Measurements from ENCODE around the gene GTF3C5. TPM values are rescaled to one million over a fixed set of nuclear protein-coding genes. Genes with fewer than 3 reads are reported as not detected.

The GTF3C5 gene
- total RNA-seq, 1 donor from 2014 or later = 77.9 TPM

DNA sequence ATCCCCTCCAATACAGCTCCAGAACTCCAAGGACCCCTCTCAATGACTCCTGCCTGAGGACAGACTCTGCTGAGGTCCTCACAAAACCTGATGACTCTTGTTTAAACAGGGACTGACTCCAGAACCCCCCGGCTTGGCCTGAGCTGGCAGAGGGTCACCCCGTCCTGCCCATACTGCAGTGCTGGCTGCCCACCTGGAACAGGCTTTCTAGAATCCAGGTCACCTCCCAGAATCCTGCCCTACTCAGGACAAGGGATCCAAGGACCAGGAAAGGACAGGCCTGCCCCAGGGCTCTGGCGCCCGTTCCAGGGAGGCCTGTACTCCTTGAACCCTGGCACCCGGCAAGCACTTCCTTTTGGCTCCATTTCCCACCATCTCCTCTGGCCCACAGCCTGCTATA, 68.1 kb downstream of the GTF3C5 start:
- H3F3A ChIP-seq (ENCODE audit: low read depth) = peaks cover 3% of the 10 kb centered on the region
- H3K9me3 ChIP-seq (ENCODE audit: low read depth) = peaks cover 4% of the 10 kb centered on the region
- no peak overlapping the region for H3K27ac Mint-ChIP-seq
- H3K4me3 ChIP-seq = no peak overlapping the region
- no peaks in the 10 kb centered on the region for H3K79me2 ChIP-seq (ENCODE audit: low read depth)
- peaks cover 12% of the 10 kb centered on the region for H3K36me3 ChIP-seq
- H3K9me3 Mint-ChIP-seq = peaks cover 28% of the 10 kb centered on the region
- H3K27me3 Mint-ChIP-seq (ENCODE audit: insufficient read depth, low read depth) = peaks cover 2% of the 10 kb centered on the region
- H3K4me2 ChIP-seq = no peak overlapping the region
- peaks cover 3% of the 10 kb centered on the region for H4K20me1 ChIP-seq (ENCODE audit: low read depth)
- no peak for DNase-seq (ENCODE audit: low spot score)
- H3K36me3 Mint-ChIP-seq = peaks cover 42% of the 10 kb centered on the region
- no peak overlapping the region for H3K4me3 Mint-ChIP-seq
- H3K4me1 ChIP-seq = no peaks in the 10 kb centered on the region
- H2AFZ ChIP-seq (replicated peaks) = no peak overlapping the region
- no peak overlapping the region for H3K9ac ChIP-seq
- H3K27ac ChIP-seq = no peak overlapping the region
- TF ChIP-seq EZH2phosphoT487 (IDR thresholded peaks at IDR 0.05) (no peak), EZH2 (IDR thresholded peaks at IDR 0.05) (no peak)
- TF ChIP-seq, protein P1, sequence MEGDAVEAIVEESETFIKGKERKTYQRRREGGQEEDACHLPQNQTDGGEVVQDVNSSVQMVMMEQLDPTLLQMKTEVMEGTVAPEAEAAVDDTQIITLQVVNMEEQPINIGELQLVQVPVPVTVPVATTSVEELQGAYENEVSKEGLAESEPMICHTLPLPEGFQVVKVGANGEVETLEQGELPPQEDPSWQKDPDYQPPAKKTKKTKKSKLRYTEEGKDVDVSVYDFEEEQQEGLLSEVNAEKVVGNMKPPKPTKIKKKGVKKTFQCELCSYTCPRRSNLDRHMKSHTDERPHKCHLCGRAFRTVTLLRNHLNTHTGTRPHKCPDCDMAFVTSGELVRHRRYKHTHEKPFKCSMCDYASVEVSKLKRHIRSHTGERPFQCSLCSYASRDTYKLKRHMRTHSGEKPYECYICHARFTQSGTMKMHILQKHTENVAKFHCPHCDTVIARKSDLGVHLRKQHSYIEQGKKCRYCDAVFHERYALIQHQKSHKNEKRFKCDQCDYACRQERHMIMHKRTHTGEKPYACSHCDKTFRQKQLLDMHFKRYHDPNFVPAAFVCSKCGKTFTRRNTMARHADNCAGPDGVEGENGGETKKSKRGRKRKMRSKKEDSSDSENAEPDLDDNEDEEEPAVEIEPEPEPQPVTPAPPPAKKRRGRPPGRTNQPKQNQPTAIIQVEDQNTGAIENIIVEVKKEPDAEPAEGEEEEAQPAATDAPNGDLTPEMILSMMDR (IDR thresholded peaks at IDR 0.05) = no peak
- no peaks in the 10 kb centered on the region for H3K27me3 ChIP-seq
- no peaks in the 10 kb centered on the region for H3K4me1 Mint-ChIP-seq

DNA sequence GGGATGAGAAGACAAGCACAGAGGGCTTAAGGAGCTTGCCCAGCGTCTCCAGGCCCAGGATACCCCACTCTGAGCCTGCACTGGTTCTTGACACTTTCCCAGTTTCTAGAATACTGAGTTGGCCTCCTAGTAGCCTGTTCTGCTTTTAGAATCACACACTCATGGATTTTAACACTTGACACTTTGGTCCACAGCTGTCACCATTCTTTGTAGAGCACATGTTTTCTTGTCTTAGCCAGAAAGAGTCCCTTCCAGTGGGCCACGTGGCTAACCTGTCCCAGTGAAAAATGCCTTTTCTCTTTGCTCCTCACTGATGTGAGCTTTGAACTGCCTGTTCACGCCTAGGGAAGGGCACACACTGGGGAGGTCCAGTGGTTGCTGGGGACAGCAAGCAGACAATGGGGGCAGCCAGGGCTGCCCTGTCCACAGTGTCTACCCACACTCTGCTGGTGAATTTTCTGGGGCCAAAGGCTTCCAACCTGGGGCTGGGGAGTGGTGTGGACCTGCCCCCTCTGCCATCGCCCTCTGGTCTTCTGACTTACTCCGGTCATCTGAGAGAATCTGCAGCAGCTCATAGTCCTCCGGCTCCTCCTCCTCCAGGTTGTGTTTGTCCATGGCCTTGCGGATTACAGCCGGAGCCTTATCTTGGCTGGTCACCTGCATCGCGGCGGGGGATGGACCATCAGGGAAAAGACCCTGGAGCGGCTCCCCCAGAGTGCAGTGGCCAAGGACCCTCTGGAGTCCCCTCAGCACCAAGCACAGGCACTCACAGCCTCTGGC, 69.1 kb downstream of the GTF3C5 start:
- Histone ChIP-seq H3K27ac (no peak overlapping the region), H2AFZ (replicated peaks) (no peak overlapping the region), H3K36me3 (peaks cover 12% of the 10 kb centered on the region), H3F3A (ENCODE audit: low read depth) (peaks cover 3% of the 10 kb centered on the region), H3K27me3 (no peaks in the 10 kb centered on the region), H3K9ac (no peak overlapping the region), H3K4me3 (no peak overlapping the region), H3K4me1 (no peaks in the 10 kb centered on the region), H3K79me2 (ENCODE audit: low read depth) (no peaks in the 10 kb centered on the region), H3K9me3 (ENCODE audit: low read depth) (peaks cover 4% of the 10 kb centered on the region), H4K20me1 (ENCODE audit: low read depth) (peaks cover 3% of the 10 kb centered on the region), H3K4me2 (no peak overlapping the region)
- no peaks in the 10 kb centered on the region for H3K4me1 Mint-ChIP-seq
- no peak overlapping the region for H3K4me3 Mint-ChIP-seq
- H3K9me3 Mint-ChIP-seq = peaks cover 28% of the 10 kb centered on the region
- TF ChIP-seq, protein P1 (IDR thresholded peaks at IDR 0.05) = no peak
- no peak for TF ChIP-seq EZH2phosphoT487 (IDR thresholded peaks at IDR 0.05)
- TF ChIP-seq EZH2 (IDR thresholded peaks at IDR 0.05) = no peak
- DNase-seq (ENCODE audit: low spot score) = no peak
- peaks cover 41% of the 10 kb centered on the region for H3K36me3 Mint-ChIP-seq
- H3K27me3 Mint-ChIP-seq (ENCODE audit: insufficient read depth, low read depth) = peaks cover 2% of the 10 kb centered on the region
- H3K27ac Mint-ChIP-seq = no peak overlapping the region

DNA sequence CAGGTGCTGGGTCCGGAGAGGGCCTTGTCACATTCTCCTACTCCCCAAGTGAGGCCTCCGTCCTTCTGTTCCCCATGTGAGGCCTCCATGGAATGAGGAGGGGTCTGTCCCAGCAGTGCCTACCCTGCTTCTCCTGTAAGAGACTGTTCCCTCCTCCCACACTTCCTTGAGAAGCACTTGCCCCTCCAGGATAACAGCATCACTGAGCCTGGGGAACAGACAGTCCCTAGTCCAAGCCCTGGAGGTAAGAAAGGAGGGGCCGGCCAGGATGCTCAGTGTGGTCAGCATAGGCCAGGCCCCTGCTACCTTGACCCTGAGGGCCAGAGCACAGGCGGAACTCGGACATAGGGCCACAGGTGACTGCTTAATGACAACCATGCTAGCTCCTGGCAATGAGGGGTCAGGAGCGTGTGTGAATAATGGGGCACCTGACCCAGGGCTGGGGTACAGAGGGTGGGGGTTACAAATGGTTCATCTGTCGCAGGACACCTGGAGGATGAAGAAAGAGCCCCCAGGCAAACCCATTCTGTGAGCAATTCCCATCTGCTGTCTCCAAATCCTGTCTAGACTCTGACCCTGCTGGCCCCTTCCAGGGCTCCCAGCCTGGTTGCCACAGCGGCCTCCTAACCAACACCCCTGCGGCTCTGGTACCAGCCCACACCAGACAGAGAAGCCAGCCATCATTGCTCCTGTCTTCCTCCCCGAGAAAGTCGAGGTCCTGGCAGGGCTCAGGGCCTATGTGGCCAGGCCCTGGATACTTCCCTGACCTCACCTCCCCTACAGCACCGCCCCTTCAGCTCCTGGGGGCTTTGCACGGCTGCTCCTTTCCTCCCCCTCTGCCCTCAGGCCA, 69.9 kb downstream of the GTF3C5 start:
- Histone ChIP-seq H3F3A (ENCODE audit: low read depth) (peaks cover 3% of the 10 kb centered on the region), H3K9me3 (ENCODE audit: low read depth) (peaks cover 4% of the 10 kb centered on the region), H3K4me1 (no peaks in the 10 kb centered on the region), H2AFZ (replicated peaks) (no peak overlapping the region), H3K27ac (no peak overlapping the region), H4K20me1 (ENCODE audit: low read depth) (peaks cover 3% of the 10 kb centered on the region), H3K9ac (no peak overlapping the region), H3K4me2 (no peak overlapping the region), H3K27me3 (no peaks in the 10 kb centered on the region), H3K79me2 (ENCODE audit: low read depth) (no peaks in the 10 kb centered on the region), H3K36me3 (peaks cover 12% of the 10 kb centered on the region), H3K4me3 (no peak overlapping the region)
- no peak overlapping the region for H3K27ac Mint-ChIP-seq
- TF ChIP-seq EZH2 (IDR thresholded peaks at IDR 0.05) = no peak
- TF ChIP-seq EZH2phosphoT487 (IDR thresholded peaks at IDR 0.05) = no peak
- TF ChIP-seq, protein P1 (IDR thresholded peaks at IDR 0.05) = no peak
- H3K9me3 Mint-ChIP-seq = peaks cover 22% of the 10 kb centered on the region
- H3K27me3 Mint-ChIP-seq (ENCODE audit: insufficient read depth, low read depth) = no peaks in the 10 kb centered on the region
- H3K4me1 Mint-ChIP-seq = no peaks in the 10 kb centered on the region
- peaks cover 35% of the 10 kb centered on the region for H3K36me3 Mint-ChIP-seq
- DNase-seq (ENCODE audit: low spot score) = no peak
- no peak overlapping the region for H3K4me3 Mint-ChIP-seq
